ENCODE measurements around the gene CCNL2. TPM values are rescaled to one million over a fixed set of nuclear protein-coding genes. Genes with fewer than 3 reads are reported as not detected.
A peak's percentile ranks its signal among the peaks of the same experiment; 100 is the strongest.

Gene CCNL2
- total RNA-seq, 1 donor from 2014 or later = 319 TPM

GRCh38 chr1:1347026-1347595 is 52.0 kb downstream of the CCNL2 start:
- Histone ChIP-seq H3K27me3 (no peaks in the 10 kb centered on the region), H3K4me1 (peaks cover 61% of the 10 kb centered on the region), H3K36me3 (no peaks in the 10 kb centered on the region), H3K4me3 (peak overlapping the region; percentile 71 to 97), H3K9me3 (no peaks in the 10 kb centered on the region), H3K27ac (peak overlapping the region; percentile 81)
- DNase-seq (ENCODE audit: extremely low spot score in 2 of 2) = no peak
- intact Hi-C loops (cut with DNase I) = loop anchor here (5.0 kb wide), 1 partner anchor 40 kb away; the partner anchor contains the start of genes ACAP3 and PUSL1
- TF ChIP-seq POLR2A (IDR thresholded peaks at IDR 0.05) (no peak), POLR2AphosphoS5 (IDR thresholded peaks at IDR 0.05; ENCODE audit: insufficient read depth in 1 of 2, low read depth in 1 of 2) (no peak)

DNA sequence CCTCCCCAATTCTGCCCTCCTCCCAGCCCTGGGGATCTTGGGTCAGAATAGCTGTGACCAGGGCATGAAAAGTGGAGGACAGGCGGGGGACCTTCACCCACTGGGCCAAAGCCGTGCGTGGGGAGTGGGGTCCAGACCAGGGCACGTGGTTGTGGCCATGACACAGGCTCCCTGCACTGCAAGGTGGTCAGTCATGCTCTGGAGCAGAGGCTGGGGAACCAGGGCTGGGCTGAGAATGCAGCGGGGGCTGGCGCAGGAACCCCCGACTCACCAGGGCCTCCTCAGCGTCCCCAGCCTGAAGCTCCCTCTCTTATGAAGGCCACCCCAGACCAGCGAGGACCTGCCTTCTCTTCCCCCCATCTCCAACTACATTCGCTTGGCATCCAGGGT is 52.6 kb downstream of the CCNL2 start:
- no peak for DNase-seq (ENCODE audit: extremely low spot score in 2 of 2)
- H3K9me3 ChIP-seq = no peaks in the 10 kb centered on the region
- H3K36me3 ChIP-seq = no peaks in the 10 kb centered on the region
- peak overlapping the region; percentile 81 for H3K27ac ChIP-seq
- H3K4me1 ChIP-seq = peaks cover 55% of the 10 kb centered on the region
- H3K27me3 ChIP-seq = no peaks in the 10 kb centered on the region
- TF ChIP-seq POLR2AphosphoS5 (IDR thresholded peaks at IDR 0.05; ENCODE audit: insufficient read depth in 1 of 2, low read depth in 1 of 2) = no peak
- TF ChIP-seq, protein P1, sequence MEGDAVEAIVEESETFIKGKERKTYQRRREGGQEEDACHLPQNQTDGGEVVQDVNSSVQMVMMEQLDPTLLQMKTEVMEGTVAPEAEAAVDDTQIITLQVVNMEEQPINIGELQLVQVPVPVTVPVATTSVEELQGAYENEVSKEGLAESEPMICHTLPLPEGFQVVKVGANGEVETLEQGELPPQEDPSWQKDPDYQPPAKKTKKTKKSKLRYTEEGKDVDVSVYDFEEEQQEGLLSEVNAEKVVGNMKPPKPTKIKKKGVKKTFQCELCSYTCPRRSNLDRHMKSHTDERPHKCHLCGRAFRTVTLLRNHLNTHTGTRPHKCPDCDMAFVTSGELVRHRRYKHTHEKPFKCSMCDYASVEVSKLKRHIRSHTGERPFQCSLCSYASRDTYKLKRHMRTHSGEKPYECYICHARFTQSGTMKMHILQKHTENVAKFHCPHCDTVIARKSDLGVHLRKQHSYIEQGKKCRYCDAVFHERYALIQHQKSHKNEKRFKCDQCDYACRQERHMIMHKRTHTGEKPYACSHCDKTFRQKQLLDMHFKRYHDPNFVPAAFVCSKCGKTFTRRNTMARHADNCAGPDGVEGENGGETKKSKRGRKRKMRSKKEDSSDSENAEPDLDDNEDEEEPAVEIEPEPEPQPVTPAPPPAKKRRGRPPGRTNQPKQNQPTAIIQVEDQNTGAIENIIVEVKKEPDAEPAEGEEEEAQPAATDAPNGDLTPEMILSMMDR (IDR thresholded peaks at IDR 0.05) = no peak
- TF ChIP-seq POLR2A (IDR thresholded peaks at IDR 0.05) = no peak
- H3K4me3 ChIP-seq = peak overlapping the region; percentile 13 to 71
- intact Hi-C loops (cut with DNase I) = loop anchor here (5.0 kb wide), 1 partner anchor 39 kb away; the partner anchor contains the start of genes ACAP3 and PUSL1

DNA sequence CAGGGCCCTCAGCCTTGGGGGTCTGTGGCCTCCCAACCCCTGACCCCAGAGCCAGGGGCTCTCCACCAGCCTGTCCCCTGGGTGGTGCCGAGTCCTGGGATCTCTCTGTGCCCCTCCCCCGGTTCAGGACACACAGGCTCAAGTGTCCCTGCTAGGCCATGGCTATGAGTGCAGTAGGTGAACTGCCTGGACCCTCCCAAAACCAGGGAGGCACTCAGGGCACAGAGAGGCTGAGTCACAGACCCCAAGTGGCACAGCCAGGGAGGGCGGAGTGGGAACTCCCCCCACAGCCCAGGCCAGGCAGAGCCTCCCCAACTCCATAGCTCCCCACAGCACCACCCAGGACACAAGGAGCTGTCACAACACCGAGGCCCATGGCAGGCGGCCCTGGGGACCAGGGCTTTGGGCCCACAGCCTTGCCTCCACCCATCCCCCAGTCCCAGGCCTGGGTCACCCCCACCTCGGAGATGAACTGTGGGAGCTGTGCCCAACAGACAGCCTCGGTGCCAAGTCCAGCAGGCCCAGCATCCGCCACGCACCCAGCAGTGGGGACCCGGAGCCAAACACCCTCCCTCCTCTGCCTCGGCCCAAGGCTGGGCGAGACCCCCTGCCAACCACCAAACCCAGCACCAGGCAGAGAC is 53.2 kb downstream of the CCNL2 start:
- Histone ChIP-seq H3K4me3 (peak overlapping the region in 1 of 2 donors; percentile 13), H3K27ac (peak overlapping the region; percentile 81), H3K4me1 (peaks cover 51% of the 10 kb centered on the region), H3K36me3 (no peaks in the 10 kb centered on the region), H3K9me3 (no peaks in the 10 kb centered on the region), H3K27me3 (no peaks in the 10 kb centered on the region)
- intact Hi-C loops (cut with DNase I) = loop anchor here (5.0 kb wide), 1 partner anchor 39 kb away; the partner anchor contains the start of genes ACAP3 and PUSL1
- no peak for DNase-seq (ENCODE audit: extremely low spot score in 2 of 2)
- TF ChIP-seq POLR2AphosphoS5 (IDR thresholded peaks at IDR 0.05; ENCODE audit: insufficient read depth in 1 of 2, low read depth in 1 of 2) (no peak), POLR2A (IDR thresholded peaks at IDR 0.05) (no peak)
- TF ChIP-seq, protein P1 (IDR thresholded peaks at IDR 0.05) = no peak

- Histone ChIP-seq H3K27me3 (no peaks in the 10 kb centered on the region), H3K4me3 (no peak overlapping the region), H3K27ac (peak overlapping the region; percentile 81), H3K36me3 (peaks cover 0 to 1% of the 10 kb centered on the region in 2 donors), H3K4me1 (peaks cover 51% of the 10 kb centered on the region), H3K9me3 (no peaks in the 10 kb centered on the region)
- intact Hi-C loops (cut with DNase I) = loop anchor here (5.0 kb wide), 1 partner anchor 38 kb away; the partner anchor contains the start of genes ACAP3 and PUSL1
- TF ChIP-seq, protein P1 (IDR thresholded peaks at IDR 0.05) = no peak
- TF ChIP-seq POLR2A (IDR thresholded peaks at IDR 0.05) = no peak
- no peak for TF ChIP-seq POLR2AphosphoS5 (IDR thresholded peaks at IDR 0.05; ENCODE audit: insufficient read depth in 1 of 2, low read depth in 1 of 2)
- DNase-seq (ENCODE audit: extremely low spot score in 2 of 2) = no peak
Observed at GRCh38 chr1:1345384-1345783, 53.8 kb downstream of the CCNL2 start.

GRCh38 chr1:1344655-1345361 is 54.3 kb downstream of the CCNL2 start:
- Histone ChIP-seq H3K27me3 (no peaks in the 10 kb centered on the region), H3K27ac (peak overlapping the region; percentile 81), H3K4me1 (peaks cover 51% of the 10 kb centered on the region), H3K4me3 (no peak overlapping the region), H3K36me3 (peaks cover 0 to 7% of the 10 kb centered on the region in 2 donors), H3K9me3 (no peaks in the 10 kb centered on the region)
- intact Hi-C loops (cut with DNase I) = loop anchor here (5.0 kb wide), 1 partner anchor 38 kb away; the partner anchor contains the start of genes ACAP3 and PUSL1
- TF ChIP-seq, protein P1 (IDR thresholded peaks at IDR 0.05) = peak in 1 of 3 experiments; percentile 9
- no peak for TF ChIP-seq POLR2AphosphoS5 (IDR thresholded peaks at IDR 0.05; ENCODE audit: insufficient read depth in 1 of 2, low read depth in 1 of 2)
- no peak for TF ChIP-seq POLR2A (IDR thresholded peaks at IDR 0.05)
- DNase-seq (ENCODE audit: extremely low spot score in 2 of 2) = no peak

Data from vagina (tissue), 2 donors.